Gastroesophageal sphincter (tissue), 4 donors: ENCODE results near the gene SHH. TPM values are rescaled to one million over a fixed set of nuclear protein-coding genes. Genes with fewer than 3 reads are reported as not detected.

ENCODE experiments used
- ATAC-seq: fragments of 150-250 bp; one replicate; pipeline ENCODE4 v1.9.1; 2016; ENCODE audit warnings: mild to moderate bottlenecking, moderate library complexity
- H3K27ac ChIP-seq, 4 donors: fragments of 200-600 bp; sonication (generic) in 3 of 4; 1 replicate in 3 of 4; 2 replicates in 1 of 4; pipeline ENCODE4 v1.5.1; 2016 to 2019
- H3K27me3 ChIP-seq: fragments of 200-600 bp; sonication (generic); one replicate; pipeline ENCODE4 v1.5.1; 2019
- H3K36me3 ChIP-seq, 2 donors: fragments of 200-600 bp; sonication (generic); one replicate each; pipeline ENCODE4 v1.5.1; 2019; ENCODE audit warnings: control low read depth in 1 of 2
- H3K4me1 ChIP-seq, 3 donors: fragments of 200-600 bp; sonication (generic); 1 replicate in 2 of 3; 2 replicates in 1 of 3; pipeline ENCODE4 v1.5.1; 2016 to 2019; ENCODE audit warnings: control low read depth in 2 of 3
- H3K4me3 ChIP-seq, 2 donors: fragments of 200-600 bp; sonication (generic); one replicate each; pipeline ENCODE4 v1.5.1; 2019; ENCODE audit warnings: mild to moderate bottlenecking in 1 of 2, moderate library complexity in 1 of 2
- H3K9me3 ChIP-seq, 3 donors: fragments of 200-600 bp; sonication (generic); one replicate each; pipeline ENCODE4 v1.5.1; 2017 to 2019; ENCODE audit warnings: control low read depth in 2 of 3
- CTCF ChIP-seq, 4 experiments: fragments of 200-600 bp in 2 of 4; fragments of 450-650 bp in 2 of 4; sonication (generic) in 1 of 4; IDR thresholded peaks; one replicate each; pipeline ENCODE4 v1.5.1; 2017 to 2019; ENCODE audit warnings: antibody characterized with exemption in 4 of 4, mild to moderate bottlenecking in 2 of 4, moderate library complexity in 2 of 4
- EP300 ChIP-seq: sonication (generic); formaldehyde crosslinking; IDR thresholded peaks from one replicate; pipeline ENCODE4 v1.6.1; 2017; ENCODE audit warnings: antibody characterized with exemption, mild to moderate bottlenecking
- POLR2A ChIP-seq, 2 donors: fragments of 450-650 bp; IDR thresholded peaks; one replicate each; pipeline ENCODE4 v1.6.1; 2017; ENCODE audit warnings: antibody characterized with exemption in 2 of 2, mild to moderate bottlenecking in 2 of 2, moderate library complexity in 1 of 2
- POLR2AphosphoS5 ChIP-seq: sonication (generic); formaldehyde crosslinking; IDR thresholded peaks from one replicate; pipeline ENCODE4 v1.6.1; 2017; ENCODE audit warnings: antibody characterized with exemption
- WGBS, 2 donors: methylation state at CpG; one replicate each; pipeline ENCODE4 v1.1.5; 2018; ENCODE audit warnings: low coverage in 1 of 2; 5-methylcytosine and 5-hydroxymethylcytosine counted together
- total RNA-seq, 4 donors: library from RNA; depleted of rRNA; stranded (reverse); fragments of >200 nt; gene quantifications; one replicate each; pipeline ENCODE4 v1.1.0, GENCODE V29; 2016

SHH gene
- total RNA-seq, 4 donors from 2014 or later: 0.08 TPM; not detected in 3

DNA sequence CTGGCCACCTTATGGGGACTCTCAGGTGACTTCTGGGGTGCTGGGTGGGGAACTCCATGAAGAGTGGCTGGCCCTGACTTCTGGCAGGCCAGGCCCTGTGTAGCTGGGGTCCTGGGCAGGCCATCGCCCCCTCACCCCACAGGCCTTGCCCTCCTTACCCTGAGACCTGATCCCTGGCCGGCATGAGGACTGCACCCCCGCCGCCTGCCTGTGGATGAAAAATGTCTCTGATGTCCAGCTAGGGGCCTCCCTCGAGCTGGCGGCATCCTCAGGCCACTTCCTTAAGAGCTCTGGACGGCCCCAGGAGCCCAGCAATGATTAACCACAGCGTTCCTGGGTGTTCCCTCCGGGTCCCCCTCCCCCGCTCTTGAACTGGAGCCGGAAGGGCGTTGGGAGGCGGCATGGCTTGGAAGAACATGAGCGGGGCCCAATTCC is 31.8 kb upstream of the SHH start:
- no peak for TF ChIP-seq POLR2AphosphoS5
- no peak for TF ChIP-seq CTCF (IDR thresholded peaks at IDR 0.05)
- H3K27ac ChIP-seq: no peak overlapping the region
- 80% methylated on average over 1 of the region's 14 CpGs; no CpG with 5 or more reads in 1 of the 2 donors for WGBS, 2 donors
- H3K36me3 ChIP-seq: no peaks in the 10 kb centered on the region
- H3K9me3 ChIP-seq: no peaks in the 10 kb centered on the region
- peaks cover 65% of the 10 kb centered on the region for H3K27me3 ChIP-seq
- ATAC-seq: no peak
- H3K4me3 ChIP-seq: no peak overlapping the region
- H3K4me1 ChIP-seq: no peaks in the 10 kb centered on the region

DNA sequence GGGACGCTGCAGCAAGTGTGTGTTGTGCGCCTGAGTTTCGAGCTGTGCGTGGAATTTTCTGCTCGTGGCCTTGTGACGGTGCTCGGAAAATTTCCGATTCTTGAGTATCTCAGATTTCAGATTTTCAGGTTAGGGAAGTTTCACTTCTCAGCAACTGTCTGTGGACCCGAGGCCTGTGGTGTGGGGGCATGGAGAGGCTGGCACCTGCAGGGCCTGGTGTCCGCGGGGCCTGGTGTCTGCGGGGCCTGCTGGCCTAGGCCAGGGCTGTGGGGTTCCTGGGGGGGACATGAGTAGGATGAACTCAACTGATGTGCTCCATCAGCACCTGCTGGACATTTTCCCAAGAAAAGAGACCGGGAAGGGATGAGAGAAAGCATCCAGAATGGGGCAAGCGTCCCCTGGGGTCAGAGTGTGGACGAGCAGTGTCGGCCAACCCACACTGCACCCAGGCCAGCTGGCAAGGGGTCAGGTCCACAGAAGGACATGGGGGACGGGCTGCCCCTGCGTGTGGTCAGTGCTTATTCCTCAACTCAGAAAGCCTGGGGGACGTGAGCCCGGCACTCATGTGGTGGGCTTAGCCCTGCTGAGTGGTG is 31.3 kb upstream of the SHH start:
- peaks cover 65% of the 10 kb centered on the region for H3K27me3 ChIP-seq
- ATAC-seq: no peak
- 80 to 92% methylated on average over 1 to 7 of the region's 20 CpGs for WGBS, 2 donors

DNA sequence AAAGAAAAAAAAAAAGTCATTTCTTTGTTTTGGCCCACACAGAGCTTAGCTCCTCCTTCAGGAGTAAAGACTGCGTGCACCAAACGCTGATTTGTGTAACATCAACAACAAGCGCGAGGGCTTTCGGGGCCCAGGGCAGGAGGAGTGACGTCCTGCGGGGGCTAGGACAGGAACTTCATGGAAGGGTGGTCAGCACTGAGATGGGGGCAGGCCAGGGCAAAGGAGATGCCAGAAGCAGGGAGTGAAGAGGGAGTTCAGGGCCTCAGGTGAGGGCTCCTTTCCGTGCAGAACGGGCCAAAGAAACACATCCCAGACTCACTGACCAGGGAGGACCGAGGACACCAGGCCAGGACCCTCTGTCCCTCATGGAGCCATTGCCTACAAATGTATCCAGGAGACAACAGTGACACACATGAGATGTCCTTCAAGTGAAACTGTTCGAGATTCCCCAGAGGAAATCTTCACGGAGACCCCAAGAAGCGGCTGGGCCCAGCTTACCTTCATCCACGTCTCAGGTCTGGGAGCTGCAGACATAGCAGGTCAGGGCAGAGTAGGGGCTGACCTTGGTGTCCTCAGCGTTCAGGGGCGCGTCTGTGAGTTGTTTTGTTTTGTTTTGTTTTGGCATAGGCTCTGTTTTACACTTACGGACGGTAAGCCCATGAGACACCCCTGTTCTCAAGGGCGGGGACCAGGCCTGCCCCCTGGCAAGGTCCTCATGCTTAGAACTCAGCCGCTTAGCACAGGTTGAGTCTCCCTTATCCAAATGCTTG is 30.4 kb upstream of the SHH start:
- Histone ChIP-seq H3K4me1 (no peaks in the 10 kb centered on the region), H3K27me3 (peaks cover 61% of the 10 kb centered on the region), H3K27ac (no peak overlapping the region), H3K36me3 (no peaks in the 10 kb centered on the region), H3K4me3 (no peak overlapping the region), H3K9me3 (no peaks in the 10 kb centered on the region)
- 40 to 61% methylated on average over 2 to 7 of the region's 21 CpGs for WGBS, 2 donors
- ATAC-seq: no peak
- TF ChIP-seq POLR2A (IDR thresholded peaks at IDR 0.05) (no peak), EP300 (no peak), POLR2AphosphoS5 (no peak), CTCF (IDR thresholded peaks at IDR 0.05) (no peak)

More for the DNA sequence above, 31.3 kb upstream of the SHH start:
- no peak overlapping the region for H3K27ac ChIP-seq
- H3K9me3 ChIP-seq: no peaks in the 10 kb centered on the region
- TF ChIP-seq EP300 (no peak), POLR2AphosphoS5 (no peak), CTCF (IDR thresholded peaks at IDR 0.05) (no peak), POLR2A (IDR thresholded peaks at IDR 0.05) (no peak)
- H3K36me3 ChIP-seq: no peaks in the 10 kb centered on the region
- H3K4me3 ChIP-seq: no peak overlapping the region
- H3K4me1 ChIP-seq: no peaks in the 10 kb centered on the region

GRCh38 chr7:155840909-155841308 is 28.6 kb upstream of the SHH start:
- no peak for ATAC-seq
- Histone ChIP-seq H3K36me3 (no peaks in the 10 kb centered on the region), H3K4me1 (no peaks in the 10 kb centered on the region), H3K9me3 (no peaks in the 10 kb centered on the region), H3K27ac (no peak overlapping the region), H3K4me3 (no peak overlapping the region), H3K27me3 (peaks cover 60% of the 10 kb centered on the region)
- 84% methylated on average over 6 of the region's 8 CpGs; no CpG with 5 or more reads in 1 of the 2 donors for WGBS, 2 donors
- TF ChIP-seq POLR2AphosphoS5 (no peak), POLR2A (IDR thresholded peaks at IDR 0.05) (no peak), CTCF (IDR thresholded peaks at IDR 0.05) (no peak), EP300 (no peak)
